HCT116 (cell line): Measurements from ENCODE around the gene CYB5R3. TPM values are rescaled to one million over a fixed set of nuclear protein-coding genes. Genes with fewer than 3 reads are reported as not detected.

Source experiments
- ATAC-seq: fragments of 200-7000 bp; cut with Tn5 transposase; 2 replicates; pipeline ENCODE4 v1.9.1; 2020; ENCODE audit warnings: mild to moderate bottlenecking, moderate library complexity
- BruUV-seq: library from RNA; stranded (reverse); fragments of 400-500 nt; replicated peaks from 2 replicates; lab custom pipeline; 2021; lab: Mats Ljungman, UMichigan
- CTCF ChIA-PET: fragments of 300-600 bp; sonication (Branson Sonifier 250); formaldehyde crosslinking; loops from one replicate; lab custom pipeline; 2021; ENCODE audit warnings: antibody characterized with exemption; lab: Charles Lee
- POLR2A ChIA-PET: fragments of 300-600, 350-600 bp; sonication (Branson Sonifier 250); formaldehyde crosslinking; loops from one replicate; lab custom pipeline; 2021; ENCODE audit warnings: antibody characterized with exemption; lab: Charles Lee
- RAD21 ChIA-PET, 2 experiments: fragments of 300-600 bp; sonication (Branson Sonifier 250); formaldehyde crosslinking; loops; one replicate each; lab custom pipeline; 2023; ENCODE audit warnings: low total read pairs in 2 of 2; ENCODE audit not compliant: uncharacterized antibody in 2 of 2, unreplicated experiment in 2 of 2, low non-redundant PET in 1 of 2; lab: Charles Lee
- DNase-seq: peaks from one replicate; pipeline ENCODE4 v3.0.0-alpha.2; 2010; ENCODE audit warnings: low read depth, low spot score
- H2AFZ ChIP-seq: fragments of 200-600 bp; shearing (Covaris generic), sonication (generic); 2 replicates; pipeline ENCODE4 v1.6.1; 2017; ENCODE audit warnings: low read depth, mixed run types, mixed read lengths, antibody characterized with exemption, low read length; ENCODE audit not compliant: poor library complexity, severe bottlenecking
- H3K27ac ChIP-seq: 2 replicates; pipeline ENCODE4 v1.5.1; 2012; ENCODE audit warnings: low read depth, low read length
- H3K27me3 ChIP-seq: fragments of 200-600 bp; sonication (generic); 2 replicates; pipeline ENCODE4 v1.6.1; 2016; ENCODE audit warnings: mixed run types, low read length, mixed read lengths; ENCODE audit not compliant: insufficient read depth
- H3K36me3 ChIP-seq, 2 experiments: fragments of 200-500 bp in 1 of 2; fragments of 200-600 bp in 1 of 2; sonication (Bioruptor generic) in 1 of 2; sonication (generic) in 1 of 2; 2 replicates each; pipeline versions ENCODE4 v1.5.1 to v1.6.1; 2014 to 2016; ENCODE audit warnings: low read length in 2 of 2, inconsistent platforms in 1 of 2, mixed read lengths in 1 of 2, mixed run types in 1 of 2; ENCODE audit not compliant: insufficient read depth in 2 of 2, control insufficient read depth in 1 of 2
- H3K4me1 ChIP-seq, 2 experiments: fragments of 200-600 bp in 1 of 2; sonication (generic) in 1 of 2; 2 replicates each; pipeline versions ENCODE4 v1.5.1 to v1.6.1; 2012 to 2017; ENCODE audit warnings: low read length in 2 of 2, inconsistent platforms in 1 of 2, mild to moderate bottlenecking in 1 of 2, mixed read lengths in 1 of 2, mixed run types in 1 of 2, moderate library complexity in 1 of 2; ENCODE audit not compliant: insufficient read depth in 2 of 2, control insufficient read depth in 1 of 2
- H3K4me2 ChIP-seq: fragments of 200-600 bp; sonication (generic); 2 replicates; pipeline ENCODE4 v1.6.1; 2017; ENCODE audit warnings: mixed run types, low read length, mixed read lengths
- H3K4me3 ChIP-seq, 2 experiments: fragments of 200-600 bp in 1 of 2; sonication (generic) in 1 of 2; replicated peaks in 1 of 2; 2 replicates each; pipeline ENCODE4 v1.5.1; 2011 to 2016; ENCODE audit warnings: low read length in 2 of 2, control low read depth in 1 of 2, low read depth in 1 of 2, mild to moderate bottlenecking in 1 of 2, mixed read lengths in 1 of 2, mixed run types in 1 of 2
- H3K79me2 ChIP-seq: fragments of 200-600 bp; sonication (generic); 2 replicates; pipeline ENCODE4 v1.6.1; 2017; ENCODE audit warnings: mild to moderate bottlenecking, mixed run types, low read length, moderate library complexity, mixed read lengths; ENCODE audit not compliant: insufficient read depth
- H3K9ac ChIP-seq: fragments of 200-600 bp; sonication (generic); 2 replicates; pipeline ENCODE4 v1.6.1; 2016; ENCODE audit warnings: low read length, mixed read lengths
- H3K9me2 ChIP-seq: fragments of 200-600 bp; sonication (generic), shearing (Covaris generic); 2 replicates; pipeline ENCODE4 v1.6.1; 2017; ENCODE audit warnings: mixed run types, mild to moderate bottlenecking, moderate library complexity; ENCODE audit not compliant: insufficient read depth
- H3K9me3 ChIP-seq, 2 experiments: fragments of 200-500 bp in 1 of 2; fragments of 200-600 bp in 1 of 2; sonication (Bioruptor generic) in 1 of 2; sonication (generic) in 1 of 2; 2 replicates each; pipeline ENCODE4 v1.6.1; 2014 to 2017; ENCODE audit warnings: low read length in 2 of 2, mixed read lengths in 2 of 2, inconsistent platforms in 1 of 2, low read depth in 1 of 2, mild to moderate bottlenecking in 1 of 2, mixed run types in 1 of 2, moderate library complexity in 1 of 2; ENCODE audit not compliant: control insufficient read depth in 1 of 2, insufficient read depth in 1 of 2
- H4K20me1 ChIP-seq: fragments of 200-600 bp; sonication (generic), shearing (Covaris generic); 2 replicates; pipeline ENCODE4 v1.6.1; 2017; ENCODE audit warnings: mixed run types, mild to moderate bottlenecking, moderate library complexity; ENCODE audit not compliant: insufficient read depth
- ELF1 ChIP-seq: IDR thresholded peaks from 2 replicates; pipeline ENCODE4 v1.6.1; 2012; ENCODE audit warnings: low read depth, borderline replicate concordance
- JUND ChIP-seq: IDR thresholded peaks from 2 replicates; pipeline ENCODE4 v1.6.1; 2012
- POLR2A ChIP-seq: IDR thresholded peaks from 2 replicates; pipeline ENCODE4 v1.7.0; 2011; ENCODE audit warnings: borderline replicate concordance; ENCODE audit not compliant: insufficient read depth, insufficient read length; ENCODE audit errors: extremely low read depth
- TCF7L2 ChIP-seq: IDR thresholded peaks from 2 replicates; pipeline ENCODE4 v1.7.0; 2011; ENCODE audit warnings: borderline replicate concordance, inconsistent platforms; ENCODE audit not compliant: insufficient read depth, insufficient read length; ENCODE audit errors: extremely low read depth
- ZNF274 ChIP-seq: fragments of 200-500 bp; sonication (Bioruptor generic); IDR thresholded peaks from 2 replicates; pipeline ENCODE4 v1.6.1; 2014; ENCODE audit warnings: mild to moderate bottlenecking, low read depth, low read length, inconsistent platforms
- intact Hi-C: fragments of 100-400 bp; cut with micrococcal nuclease; formaldehyde crosslinking; loops from 2 replicates; pipeline ENCODE4 v1.10.0; 2022
- total RNA-seq: library from RNA; stranded (reverse); gene quantifications from one replicate; pipeline ENCODE4 v1.2.1, GENCODE V29; 2021; ENCODE audit not compliant: unreplicated experiment
- TF ChIP-seq, protein P1 (sequence below): IDR thresholded peaks from 2 replicates; pipeline ENCODE4 v1.6.1; 2012
- TF ChIP-seq, protein P2 (sequence below): IDR thresholded peaks from 2 replicates; pipeline ENCODE4 v1.6.1; 2012
- TF ChIP-seq, protein P3 (sequence below): IDR thresholded peaks from 2 replicates; pipeline ENCODE4 v1.6.1; 2012; ENCODE audit warnings: low read depth

Gene CYB5R3
- total RNA-seq, 1 experiment from 2014 or later, result 127 TPM

DNA sequence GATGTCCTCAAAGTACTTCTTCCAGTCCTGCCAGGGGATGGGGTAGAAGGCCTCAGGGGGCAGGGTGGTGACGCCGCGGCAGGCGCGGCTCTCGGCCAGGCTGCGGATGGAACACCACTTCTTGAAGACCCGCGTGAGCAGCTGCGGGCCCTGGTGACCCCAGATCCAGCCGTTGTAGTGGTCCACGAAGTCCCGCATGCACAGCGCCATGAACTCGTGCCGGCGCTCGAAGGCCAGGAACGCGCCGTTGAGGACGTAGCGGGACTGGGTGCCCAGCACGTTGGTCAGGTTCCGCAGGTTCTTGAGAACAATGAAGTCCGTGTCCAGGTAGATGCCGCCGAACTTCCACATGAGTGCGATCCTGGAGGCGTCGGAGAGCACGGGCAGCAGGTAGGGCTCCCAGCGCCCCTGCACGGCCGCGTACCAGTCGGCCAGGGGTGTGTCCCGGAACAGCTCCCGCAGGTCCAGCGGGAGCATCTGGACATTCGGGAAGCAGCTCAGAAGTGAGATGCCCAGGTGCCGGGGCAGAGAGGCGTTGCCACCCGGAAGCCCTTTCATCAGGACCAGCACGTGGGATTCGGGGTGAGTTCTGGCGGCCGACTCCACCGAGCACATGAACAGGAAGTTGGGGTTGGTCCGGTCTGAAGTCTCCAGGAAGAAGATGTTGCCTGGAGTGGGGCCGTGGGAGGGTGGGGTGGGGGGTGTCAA lies 44.0 kb upstream of the CYB5R3 start:
- no TSS peak for BruUV-seq
- H3K27ac ChIP-seq, result no peak overlapping the region
- CTCF ChIA-PET, result no interaction called here
- TF ChIP-seq, protein P1, sequence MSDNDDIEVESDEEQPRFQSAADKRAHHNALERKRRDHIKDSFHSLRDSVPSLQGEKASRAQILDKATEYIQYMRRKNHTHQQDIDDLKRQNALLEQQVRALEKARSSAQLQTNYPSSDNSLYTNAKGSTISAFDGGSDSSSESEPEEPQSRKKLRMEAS, result no peak
- TF ChIP-seq POLR2A (no peak), ZNF274 (no peak), TCF7L2 (no peak), ELF1 (no peak), JUND (no peak)
- TF ChIP-seq, protein P2, sequence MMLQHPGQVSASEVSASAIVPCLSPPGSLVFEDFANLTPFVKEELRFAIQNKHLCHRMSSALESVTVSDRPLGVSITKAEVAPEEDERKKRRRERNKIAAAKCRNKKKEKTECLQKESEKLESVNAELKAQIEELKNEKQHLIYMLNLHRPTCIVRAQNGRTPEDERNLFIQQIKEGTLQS, result no peak
- TF ChIP-seq, protein P3, sequence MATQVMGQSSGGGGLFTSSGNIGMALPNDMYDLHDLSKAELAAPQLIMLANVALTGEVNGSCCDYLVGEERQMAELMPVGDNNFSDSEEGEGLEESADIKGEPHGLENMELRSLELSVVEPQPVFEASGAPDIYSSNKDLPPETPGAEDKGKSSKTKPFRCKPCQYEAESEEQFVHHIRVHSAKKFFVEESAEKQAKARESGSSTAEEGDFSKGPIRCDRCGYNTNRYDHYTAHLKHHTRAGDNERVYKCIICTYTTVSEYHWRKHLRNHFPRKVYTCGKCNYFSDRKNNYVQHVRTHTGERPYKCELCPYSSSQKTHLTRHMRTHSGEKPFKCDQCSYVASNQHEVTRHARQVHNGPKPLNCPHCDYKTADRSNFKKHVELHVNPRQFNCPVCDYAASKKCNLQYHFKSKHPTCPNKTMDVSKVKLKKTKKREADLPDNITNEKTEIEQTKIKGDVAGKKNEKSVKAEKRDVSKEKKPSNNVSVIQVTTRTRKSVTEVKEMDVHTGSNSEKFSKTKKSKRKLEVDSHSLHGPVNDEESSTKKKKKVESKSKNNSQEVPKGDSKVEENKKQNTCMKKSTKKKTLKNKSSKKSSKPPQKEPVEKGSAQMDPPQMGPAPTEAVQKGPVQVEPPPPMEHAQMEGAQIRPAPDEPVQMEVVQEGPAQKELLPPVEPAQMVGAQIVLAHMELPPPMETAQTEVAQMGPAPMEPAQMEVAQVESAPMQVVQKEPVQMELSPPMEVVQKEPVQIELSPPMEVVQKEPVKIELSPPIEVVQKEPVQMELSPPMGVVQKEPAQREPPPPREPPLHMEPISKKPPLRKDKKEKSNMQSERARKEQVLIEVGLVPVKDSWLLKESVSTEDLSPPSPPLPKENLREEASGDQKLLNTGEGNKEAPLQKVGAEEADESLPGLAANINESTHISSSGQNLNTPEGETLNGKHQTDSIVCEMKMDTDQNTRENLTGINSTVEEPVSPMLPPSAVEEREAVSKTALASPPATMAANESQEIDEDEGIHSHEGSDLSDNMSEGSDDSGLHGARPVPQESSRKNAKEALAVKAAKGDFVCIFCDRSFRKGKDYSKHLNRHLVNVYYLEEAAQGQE, result no peak
- intact Hi-C loops, result no loop called here
- no peak overlapping the region for H3K9ac ChIP-seq
- H4K20me1 ChIP-seq, result no peaks in the 10 kb centered on the region
- no peaks in the 10 kb centered on the region for H3K27me3 ChIP-seq
- H3K9me3 ChIP-seq, result no peaks in the 10 kb centered on the region
- no peak overlapping the region for H3K4me2 ChIP-seq
- POLR2A ChIA-PET, result no interaction called here
- no peaks in the 10 kb centered on the region for H3K9me2 ChIP-seq
- ATAC-seq (no peak), DNase-seq (no peak)
- H3K36me3 ChIP-seq, result no peaks in the 10 kb centered on the region; a peak in 1 of 4 replicates
- H3K79me2 ChIP-seq, result no peaks in the 10 kb centered on the region; the same call in 1 of the 2 replicates
- H3K4me1 ChIP-seq, result peaks cover 20 to 26% of the 10 kb centered on the region in 2 experiments
- H2AFZ ChIP-seq, result no peak overlapping the region
- RAD21 ChIA-PET, result no interaction called here
- H3K4me3 ChIP-seq, result no peak overlapping the region
